Stimulated activated naive CD8-positive, alpha-beta T cell treated with anti-CD3 and anti-CD28 coated beads, Interleukin-15, amount 100 ng/mL, for 72 hours (primary cell): Measurements from ENCODE around the gene MICAL1.

Source experiments
- ATAC-seq: fragments of 150-1000 bp; cut with Tn5 transposase; 2 replicates; pipeline ENCODE4 v1.10.0; 2021; ENCODE audit warnings: mild to moderate bottlenecking, moderate library complexity
- DNase-seq, 2 donors: peaks; one replicate each; pipeline ENCODE4 v3.0.0; 2021 to 2022
- H3K27ac Mint-ChIP-seq, 2 donors: one replicate each; pipeline ENCODE4 v1.8.0; 2022; ENCODE audit warnings: mild to moderate bottlenecking in 2 of 2, mixed read lengths in 2 of 2, moderate library complexity in 2 of 2
- H3K27me3 Mint-ChIP-seq: one replicate; pipeline ENCODE4 v1.8.0; 2022; ENCODE audit warnings: mixed read lengths
- H3K4me1 Mint-ChIP-seq: one replicate; pipeline ENCODE4 v1.8.0; 2022; ENCODE audit warnings: mild to moderate bottlenecking, mixed read lengths
- H3K4me3 Mint-ChIP-seq, 2 donors: one replicate each; pipeline ENCODE4 v1.8.0; 2022; ENCODE audit warnings: mild to moderate bottlenecking in 2 of 2, mixed read lengths in 2 of 2, moderate library complexity in 1 of 2
- H3K9me3 Mint-ChIP-seq, 2 donors: one replicate each; pipeline ENCODE4 v1.8.0; 2022; ENCODE audit warnings: mixed read lengths in 2 of 2

The MICAL1 gene

GRCh38 chr6:109482905-109483734 lies 27.5 kb upstream of the MICAL1 start, which contains the start of gene ZBTB24:
TSS of gene ZBTB24 (minus strand) at chr6:109483219. CDS start at chr6:109482026, 1,193 bp downstream.
- Mint-ChIP-seq H3K4me1 (peaks cover 42% of the 10 kb centered on the region), H3K27ac (peak within 1 kb of the TSS; percentile 64 to 92), H3K4me3 (peak within 1 kb of the TSS; percentile 64 to 89), H3K27me3 (no peaks in the 10 kb centered on the region), H3K9me3 (no peaks in the 10 kb centered on the region)
- ATAC-seq (peak; percentile 88), DNase-seq (peak; percentile 87 to 92)

- DNase-seq (no peak), ATAC-seq (no peak)
- Mint-ChIP-seq H3K4me1 (peaks cover 63% of the 10 kb centered on the region), H3K27me3 (no peaks in the 10 kb centered on the region), H3K9me3 (no peaks in the 10 kb centered on the region), H3K27ac (peak overlapping the region in 1 of 2 donors; percentile 1), H3K4me3 (peak overlapping the region; percentile 64 to 89)
Observed at GRCh38 chr6:109480993-109481480, 25.5 kb upstream of the MICAL1 start.

GRCh38 chr6:109478841-109479624 lies 23.5 kb upstream of the MICAL1 start:
- Mint-ChIP-seq H3K4me3 (peak overlapping the region; percentile 87 to 89), H3K27me3 (no peaks in the 10 kb centered on the region), H3K27ac (peak overlapping the region; percentile 90 to 98), H3K9me3 (no peaks in the 10 kb centered on the region), H3K4me1 (peaks cover 70% of the 10 kb centered on the region)
- DNase-seq (no peak), ATAC-seq (no peak)

- Mint-ChIP-seq H3K4me1 (peaks cover 68% of the 10 kb centered on the region), H3K4me3 (peak overlapping the region; percentile 87 to 89), H3K9me3 (no peaks in the 10 kb centered on the region), H3K27me3 (no peaks in the 10 kb centered on the region), H3K27ac (peak overlapping the region; percentile 90 to 98)
- no peak for DNase-seq
- no peak for ATAC-seq
Observed at GRCh38 chr6:109478222-109478805, 22.7 kb upstream of the MICAL1 start.

GRCh38 chr6:109477725-109478124 lies 22.2 kb upstream of the MICAL1 start:
- peak; percentile 73 for ATAC-seq
- no peak for DNase-seq
- Mint-ChIP-seq H3K4me3 (peak overlapping the region; percentile 87 to 89), H3K4me1 (peaks cover 74% of the 10 kb centered on the region), H3K27me3 (no peaks in the 10 kb centered on the region), H3K27ac (peak overlapping the region; percentile 72 to 95), H3K9me3 (no peaks in the 10 kb centered on the region)

GRCh38 chr6:109477184-109477583 lies 21.6 kb upstream of the MICAL1 start:
- peak overlapping the region in 1 of 2 donors; percentile 95 for H3K27ac Mint-ChIP-seq
- H3K4me1 Mint-ChIP-seq: peaks cover 80% of the 10 kb centered on the region
- peak overlapping the region; percentile 87 to 89 for H3K4me3 Mint-ChIP-seq
- DNase-seq (no peak), ATAC-seq (no peak)
- no peaks in the 10 kb centered on the region for H3K27me3 Mint-ChIP-seq
- H3K9me3 Mint-ChIP-seq: no peaks in the 10 kb centered on the region

- Mint-ChIP-seq H3K27ac (peak overlapping the region in 1 of 2 donors; percentile 36), H3K9me3 (no peaks in the 10 kb centered on the region), H3K4me3 (no peak overlapping the region), H3K27me3 (no peaks in the 10 kb centered on the region), H3K4me1 (peaks cover 83% of the 10 kb centered on the region)
- no peak for ATAC-seq
- DNase-seq: no peak
Observed at GRCh38 chr6:109475625-109476024, 20.1 kb upstream of the MICAL1 start.

GRCh38 chr6:109474995-109475394 lies 19.4 kb upstream of the MICAL1 start:
- no peaks in the 10 kb centered on the region for H3K27me3 Mint-ChIP-seq
- ATAC-seq: no peak

GRCh38 chr6:109473120-109473519 lies 17.5 kb upstream of the MICAL1 start:
- ATAC-seq (no peak), DNase-seq (no peak)
- no peaks in the 10 kb centered on the region for H3K27me3 Mint-ChIP-seq
- H3K4me1 Mint-ChIP-seq: peaks cover 83% of the 10 kb centered on the region
- no peaks in the 10 kb centered on the region for H3K9me3 Mint-ChIP-seq
- H3K4me3 Mint-ChIP-seq: peak overlapping the region in 1 of 2 donors; percentile 59
- peak overlapping the region; percentile 39 to 78 for H3K27ac Mint-ChIP-seq

More at GRCh38 chr6:109474995-109475394, 19.4 kb upstream of the MICAL1 start:
- H3K4me3 Mint-ChIP-seq: no peak overlapping the region
- no peak for DNase-seq
- no peak overlapping the region for H3K27ac Mint-ChIP-seq
- H3K9me3 Mint-ChIP-seq: no peaks in the 10 kb centered on the region
- H3K4me1 Mint-ChIP-seq: peaks cover 84% of the 10 kb centered on the region

GRCh38 chr6:109472132-109472995 lies 16.8 kb upstream of the MICAL1 start:
- ATAC-seq (peak; percentile 50), DNase-seq (no peak)
- H3K27me3 Mint-ChIP-seq: no peaks in the 10 kb centered on the region
- H3K4me3 Mint-ChIP-seq: peak overlapping the region; percentile 18 to 42
- H3K9me3 Mint-ChIP-seq: no peaks in the 10 kb centered on the region
- peak overlapping the region; percentile 72 to 78 for H3K27ac Mint-ChIP-seq
- H3K4me1 Mint-ChIP-seq: peaks cover 83% of the 10 kb centered on the region

GRCh38 chr6:109471105-109471810 lies 15.7 kb upstream of the MICAL1 start:
- DNase-seq (no peak), ATAC-seq (peak; percentile 63)
- Mint-ChIP-seq H3K4me3 (no peak overlapping the region), H3K9me3 (no peaks in the 10 kb centered on the region), H3K4me1 (peaks cover 79% of the 10 kb centered on the region), H3K27ac (peak overlapping the region; percentile 9 to 31), H3K27me3 (no peaks in the 10 kb centered on the region)

- Mint-ChIP-seq H3K9me3 (no peaks in the 10 kb centered on the region), H3K4me3 (no peak overlapping the region), H3K4me1 (peaks cover 77% of the 10 kb centered on the region), H3K27me3 (no peaks in the 10 kb centered on the region), H3K27ac (peak overlapping the region in 1 of 2 donors; percentile 74)
- ATAC-seq (no peak), DNase-seq (no peak)
Observed at GRCh38 chr6:109469591-109470189, 14.1 kb upstream of the MICAL1 start.

GRCh38 chr6:109467696-109468095 lies 12.1 kb upstream of the MICAL1 start:
- H3K9me3 Mint-ChIP-seq: no peaks in the 10 kb centered on the region
- H3K4me1 Mint-ChIP-seq: peaks cover 80% of the 10 kb centered on the region
- H3K4me3 Mint-ChIP-seq: no peak overlapping the region
- no peaks in the 10 kb centered on the region for H3K27me3 Mint-ChIP-seq
- DNase-seq: no peak
- ATAC-seq: no peak
- no peak overlapping the region for H3K27ac Mint-ChIP-seq
